ENCODE data around the gene DYNLL2. TPM values are rescaled to one million over a fixed set of nuclear protein-coding genes. Genes with fewer than 3 reads are reported as not detected.

Gene DYNLL2
- total RNA-seq, 1 experiment from 2014 or later, result 38.7 TPM

GRCh38 chr17:58085039-58085715 lies 2.0 kb downstream of the DYNLL2 start:
- H3K36me3 Mint-ChIP-seq (ENCODE audit: insufficient read depth in 1 of 3, low read depth in 3 of 3), result peaks cover 28 to 55% (median 49%) of the 10 kb centered on the region in 3 experiments; a peak in 6 of 7 replicates
- no CpG with 5 or more reads among the region's 8 CpGs for WGBS (ENCODE audit: extremely low coverage, insufficient read length, low lambda C conversion rate)
- Histone ChIP-seq H3K27ac (ENCODE audit: insufficient read length, low read depth, low read length) (no peak overlapping the region), H3K56ac (ENCODE audit: insufficient read length, low read depth, low read length) (no peak overlapping the region), H2AK5ac (ENCODE audit: insufficient read length, low read length) (no peak overlapping the region), H3K18ac (ENCODE audit: insufficient read length, low read depth, low read length) (no peak overlapping the region), H4K20me1 (ENCODE audit: control insufficient read depth, insufficient read depth, insufficient read length) (peaks cover 3% of the 10 kb centered on the region), H2BK12ac (ENCODE audit: insufficient read length, low read depth, low read length) (no peak overlapping the region), H3K14ac (ENCODE audit: insufficient read depth, low read length) (no peak overlapping the region), H2BK20ac (ENCODE audit: low read depth, low read length, poor library complexity, severe bottlenecking) (no peak overlapping the region), H4K5ac (ENCODE audit: insufficient read length, low read depth, low read length) (no peak overlapping the region), H3K4me1 (ENCODE audit: insufficient read depth, low read length) (peaks cover 3% of the 10 kb centered on the region; the same call in 1 of the 2 replicates), H3K9ac (ENCODE audit: extremely low read depth, insufficient read length, low read length) (no peak overlapping the region), H3K27me3 (ENCODE audit: insufficient read depth, low read length) (no peaks in the 10 kb centered on the region), H2AFZ (ENCODE audit: low read length) (no peak overlapping the region), H3K79me1 (ENCODE audit: insufficient read depth, low read depth, low read length, poor library complexity, severe bottlenecking) (peaks cover 6% of the 10 kb centered on the region), H3K23me2 (ENCODE audit: insufficient read length, low read depth, low read length, poor library complexity, severe bottlenecking) (peaks cover 3% of the 10 kb centered on the region), H2BK15ac (ENCODE audit: low read depth, low read length) (no peak overlapping the region), H2BK5ac (ENCODE audit: insufficient read length, low read length) (no peak overlapping the region), H2BK120ac (ENCODE audit: low read depth, low read length, poor library complexity, severe bottlenecking) (no peak overlapping the region), H3T11ph (ENCODE audit: low read length) (no peak overlapping the region), H3K4ac (ENCODE audit: low read depth, low read length) (no peak overlapping the region), H3K9me3 (ENCODE audit: control insufficient read depth, low read depth, low read length) (no peaks in the 10 kb centered on the region), H3K79me2 (ENCODE audit: insufficient read depth, low read length) (peaks cover 34% of the 10 kb centered on the region; the same call in 1 of the 2 replicates), H3K4me2 (ENCODE audit: insufficient read depth, insufficient read length, low read length) (peak overlapping the region; percentile 64), H3K23ac (ENCODE audit: insufficient read length, low read depth, low read length) (no peak overlapping the region), H4K8ac (replicated peaks; ENCODE audit: insufficient read length, low read depth, low read length) (no peak overlapping the region), H4K91ac (ENCODE audit: insufficient read length, low read depth, low read length) (no peak overlapping the region)
- peak overlapping the region in 1 of 3 experiments; percentile 70; a peak in 1 of 7 replicates for H3K27ac Mint-ChIP-seq
- peak overlapping the region; percentile 87 to 94 for H3K4me3 Mint-ChIP-seq
- no peaks in the 10 kb centered on the region; a peak in 1 of 5 replicates for H3K9me3 Mint-ChIP-seq
- no peak for TF ChIP-seq CTCF (conservative IDR thresholded peaks at IDR 0.05)
- peaks cover 41 to 45% of the 10 kb centered on the region in 2 experiments for H3K4me1 Mint-ChIP-seq
- H3K27me3 Mint-ChIP-seq (ENCODE audit: low read depth), result no peaks in the 10 kb centered on the region
- peak; percentile 24 for DNase-seq

All from H9 (cell line).